Esophagus squamous epithelium (tissue), 4 donors: ENCODE measurements around the gene MRPS6.

Source experiments
- CTCF ChIP-seq, 6 experiments: fragments of 450-650 bp in 4 of 6; fragments of 200-600 bp in 2 of 6; sonication (generic) in 2 of 6; IDR thresholded peaks; one replicate each; pipeline ENCODE4 v1.5.1; 2016 to 2019; ENCODE audit warnings: antibody characterized with exemption in 6 of 6, mild to moderate bottlenecking in 4 of 6, moderate library complexity in 4 of 6
- POLR2A ChIP-seq, 4 donors: fragments of 450-650 bp; IDR thresholded peaks; one replicate each; pipeline ENCODE4 v1.6.1; 2017; ENCODE audit warnings: antibody characterized with exemption in 4 of 4, mild to moderate bottlenecking in 4 of 4, moderate library complexity in 3 of 4

GRCh38 chr21:34093083-34093482 lies 19.7 kb downstream of the MRPS6 start:
- TF ChIP-seq CTCF (IDR thresholded peaks at IDR 0.05) (no peak), POLR2A (IDR thresholded peaks at IDR 0.05) (no peak)
